Stimulated activated CD4-positive, alpha-beta T cell treated with anti-CD3 and anti-CD28 coated beads, Interleukin-12 subunit alpha, Interleukin-12 subunit beta, amount 100 ng/mL, for 4 hours (primary cell): ENCODE measurements around the gene PIH1D1.

Experiments used
- DNase-seq: peaks from one replicate; pipeline ENCODE4 v3.0.0-alpha.2; 2020

PIH1D1 gene

DNA sequence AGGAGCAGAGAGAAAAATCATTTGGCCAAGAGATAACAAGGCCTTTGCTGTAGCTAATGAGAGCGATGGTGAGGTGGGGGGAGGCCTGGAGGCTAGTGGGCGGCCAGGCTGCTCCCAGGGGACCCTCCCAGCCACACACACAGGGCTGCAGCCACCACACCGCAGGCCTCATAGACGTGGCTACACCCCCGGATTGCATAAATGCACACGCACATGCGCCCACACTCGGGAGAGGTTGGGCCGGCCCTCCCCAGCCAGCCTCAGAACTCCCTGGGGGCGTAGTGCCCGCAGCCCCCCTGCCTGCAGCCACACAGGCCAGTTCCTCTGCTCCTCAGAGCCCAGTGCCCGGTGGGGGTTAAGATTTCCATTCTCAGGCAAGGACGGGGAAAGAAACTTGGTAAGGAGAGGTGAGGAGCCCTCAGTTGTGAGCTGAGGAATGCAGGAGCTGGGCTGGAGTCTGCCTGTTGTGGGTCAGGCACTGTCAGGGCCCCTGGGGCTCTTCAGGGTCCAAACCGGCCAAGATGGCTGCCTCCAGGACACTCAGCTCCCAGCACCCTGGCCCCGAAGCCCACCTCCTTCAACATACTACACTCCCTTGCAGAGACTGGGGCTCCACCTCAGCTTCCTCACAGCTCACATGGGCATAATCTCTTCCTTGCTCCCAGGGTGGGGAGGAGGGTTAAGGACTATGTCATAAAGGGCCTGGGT is 36.4 kb downstream of the PIH1D1 start:
- no peak for DNase-seq

DNA sequence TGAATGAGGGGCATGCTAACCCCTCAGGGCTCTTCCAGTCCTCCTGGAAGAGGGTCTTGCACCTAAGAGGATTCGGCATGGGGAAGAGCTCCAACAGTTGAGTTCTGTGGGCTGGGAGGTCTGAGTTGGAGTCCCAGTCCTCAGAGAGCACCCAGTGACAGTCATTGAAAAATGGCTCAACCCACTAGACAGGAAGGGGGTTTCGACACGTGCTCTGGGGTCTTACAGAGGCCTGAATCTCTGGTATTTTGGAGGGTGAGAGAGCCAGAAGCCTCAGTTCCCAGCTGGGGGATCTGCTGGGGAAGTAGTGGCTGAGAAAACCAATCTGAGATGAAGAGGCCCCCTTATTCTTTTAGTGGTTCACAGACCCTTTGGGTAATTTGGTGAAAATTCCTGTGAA is 37.4 kb downstream of the PIH1D1 start:
- DNase-seq: no peak

- no peak for DNase-seq
Measured at GRCh38 chr19:49413348-49413747, 38.3 kb downstream of the PIH1D1 start.

DNA sequence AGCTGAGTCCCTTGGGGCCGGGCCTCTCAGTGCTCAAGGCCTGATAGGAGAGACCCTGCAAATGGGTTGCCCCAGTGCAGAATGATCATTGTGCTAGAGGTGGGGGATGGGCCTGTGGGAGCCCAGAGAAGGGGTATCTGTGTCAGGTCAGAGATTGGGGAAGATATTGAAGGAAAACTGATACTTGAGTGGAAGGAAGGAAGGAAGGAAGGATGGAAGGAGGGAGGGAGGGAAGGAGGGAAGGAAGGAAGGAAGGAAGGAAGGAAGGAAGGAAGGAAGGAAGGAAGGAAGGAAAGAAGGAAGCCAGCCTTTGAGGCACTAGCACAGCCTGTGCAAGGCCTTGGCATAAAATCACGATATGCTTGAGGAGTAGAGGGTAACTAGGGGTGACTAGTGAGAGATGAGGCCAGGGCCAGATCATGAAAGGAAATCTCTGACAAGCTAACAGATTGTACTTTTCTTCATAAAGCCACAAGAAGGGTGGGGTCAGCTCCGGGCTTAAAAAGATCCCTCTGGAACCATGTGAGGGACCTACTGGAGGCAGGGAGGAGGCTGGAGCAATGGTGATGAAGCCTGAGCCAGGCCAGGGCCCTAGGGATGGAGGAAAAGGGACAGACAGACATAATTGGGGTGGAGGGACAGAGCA is 39.8 kb downstream of the PIH1D1 start:
- no peak for DNase-seq

- DNase-seq: no peak
Measured at GRCh38 chr19:49409441-49410029, 42.1 kb downstream of the PIH1D1 start.

DNA sequence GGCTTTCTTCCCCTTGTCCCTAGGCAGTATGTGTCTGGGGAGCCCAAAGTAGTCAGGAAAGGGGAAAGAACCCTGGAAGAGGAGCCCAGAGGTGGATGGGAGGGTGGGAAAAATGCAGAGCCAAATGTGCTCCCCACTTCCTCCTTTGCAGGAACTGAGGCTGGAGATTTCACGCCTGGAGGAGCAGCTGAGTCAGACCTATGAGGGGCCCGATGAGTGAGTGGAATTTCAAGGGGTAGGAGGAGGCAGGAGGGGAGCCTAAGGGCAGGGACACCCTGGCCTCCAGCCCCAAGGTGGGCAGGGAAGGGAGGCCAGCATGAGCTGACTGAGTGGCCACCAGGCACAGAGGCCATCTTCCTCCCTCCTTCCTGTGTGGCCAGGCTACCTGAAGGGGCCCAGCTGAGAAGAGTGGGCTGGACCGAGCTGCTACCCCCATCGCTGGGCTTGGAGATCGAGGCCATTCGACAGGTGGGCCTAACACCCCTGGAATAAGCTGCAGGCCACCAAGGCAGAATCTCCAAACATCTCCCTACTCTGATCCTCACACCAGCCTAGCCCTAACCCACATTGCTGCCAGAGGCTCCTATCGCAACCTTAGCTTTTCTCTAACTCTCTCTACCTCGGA is 42.7 kb downstream of the PIH1D1 start:
- DNase-seq: no peak

GRCh38 chr19:49407482-49408015 is 44.1 kb downstream of the PIH1D1 start:
- DNase-seq: no peak

DNA sequence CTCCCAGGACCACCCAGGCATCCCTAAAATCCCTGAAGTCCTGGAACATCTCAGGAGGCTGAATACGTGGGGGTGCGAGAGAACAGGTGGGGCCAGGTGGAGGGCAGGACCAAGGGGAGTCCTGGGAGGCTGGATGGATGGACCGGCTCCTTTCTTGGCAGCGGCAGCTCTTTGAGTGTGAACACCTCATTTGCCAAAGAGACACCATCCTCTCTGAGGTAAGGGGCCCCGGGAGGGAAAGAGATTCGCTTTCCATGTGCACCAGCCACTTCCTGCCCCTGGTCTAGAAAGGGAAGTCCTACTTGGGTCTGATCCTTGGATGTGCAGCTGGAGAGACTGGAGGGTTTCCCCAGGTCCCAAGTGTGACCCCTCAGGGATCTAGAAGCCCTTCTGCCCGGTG is 44.5 kb downstream of the PIH1D1 start:
- no peak for DNase-seq

DNA sequence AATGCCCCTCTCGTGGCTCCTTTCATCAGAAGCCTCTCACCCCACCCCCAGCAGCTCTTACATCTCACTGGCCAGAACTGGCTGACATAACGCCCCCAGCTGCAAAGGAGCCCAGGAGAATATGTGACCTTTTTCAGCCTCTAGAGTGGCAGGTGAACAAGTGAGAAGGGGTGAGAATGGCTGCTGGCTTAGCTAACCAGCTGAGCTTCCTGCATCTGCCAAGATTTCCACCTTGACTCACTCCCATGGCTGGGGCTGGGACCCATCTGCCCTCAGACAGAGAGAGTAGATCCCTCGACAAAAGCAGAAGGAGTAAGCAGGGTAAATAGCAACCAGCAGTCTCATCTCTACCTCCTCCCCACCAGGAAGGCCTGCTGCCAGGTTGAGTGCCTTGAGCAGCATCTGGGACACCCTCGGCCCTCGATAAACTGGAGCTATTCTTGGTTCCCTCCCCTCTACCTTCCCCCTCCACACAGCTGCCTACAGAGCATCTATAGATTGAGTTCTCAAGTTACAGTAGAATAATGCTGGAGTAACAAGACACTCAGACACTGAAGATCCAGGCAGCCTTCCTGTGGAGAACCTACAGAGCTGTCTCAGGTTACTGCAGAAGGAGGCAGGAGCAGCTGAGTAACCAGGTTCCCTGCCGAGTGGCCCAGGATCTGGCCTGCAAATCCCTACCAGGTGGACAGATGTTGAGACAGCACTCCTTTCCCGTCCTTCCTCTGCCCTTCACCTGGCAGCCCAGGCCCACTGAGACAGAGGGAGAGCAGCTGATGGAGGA is 48.0 kb downstream of the PIH1D1 start:
- DNase-seq: no peak

GRCh38 chr19:49400029-49400428 is 51.6 kb downstream of the PIH1D1 start:
- no peak for DNase-seq

GRCh38 chr19:49398931-49399330 is 52.7 kb downstream of the PIH1D1 start:
- DNase-seq: no peak

DNA sequence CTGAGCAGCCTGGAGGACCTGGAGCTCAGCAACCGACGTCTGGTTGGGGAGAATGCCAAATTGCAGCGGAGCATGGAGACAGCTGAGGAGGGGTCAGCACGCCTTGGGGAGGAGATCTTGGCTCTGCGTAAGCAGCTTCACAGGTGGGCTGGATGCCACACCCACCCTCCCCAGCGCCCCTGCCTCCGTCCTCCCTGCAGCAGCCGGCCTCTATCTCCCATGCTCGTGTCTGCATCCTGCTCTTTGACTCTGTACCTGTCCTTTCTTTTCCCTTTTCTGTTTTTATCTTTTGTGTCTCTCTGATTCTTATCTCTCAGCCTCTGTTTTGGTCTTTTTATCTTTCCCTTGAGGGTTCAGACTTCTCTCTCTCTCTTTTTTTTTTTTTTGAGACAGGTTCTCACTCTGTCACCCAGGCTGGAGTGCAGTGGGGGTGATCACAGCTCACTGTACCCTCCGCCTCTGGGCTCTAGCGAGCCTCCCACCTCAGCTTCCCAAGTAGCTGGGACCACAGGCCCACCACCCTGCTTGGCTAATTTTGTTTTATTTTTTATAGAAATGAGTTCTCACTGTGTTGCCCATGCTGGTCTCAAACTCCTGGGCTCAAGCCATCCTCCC is 53.5 kb downstream of the PIH1D1 start:
- DNase-seq: no peak

- DNase-seq: no peak
Measured at GRCh38 chr19:49396738-49397505, 54.7 kb downstream of the PIH1D1 start.
